K562 (cell line): ENCODE results near the gene RPS6KL1. TPM values are rescaled to one million over a fixed set of nuclear protein-coding genes. Genes with fewer than 3 reads are reported as not detected.

Experiments used
- CBFA2T3 ChIP-seq: fragments of 450-650 bp; IDR thresholded peaks from 2 replicates; pipeline ENCODE4 v1.6.1; 2017
- EHMT2 ChIP-seq: fragments of 450-650 bp; IDR thresholded peaks from 2 replicates; pipeline ENCODE4 v1.6.1; 2018; ENCODE audit warnings: antibody characterized with exemption
- FOXM1 ChIP-seq, 2 experiments: fragments of 450-650 bp in 1 of 2; sonication (generic) in 1 of 2; formaldehyde crosslinking in 1 of 2; IDR thresholded peaks; 2 replicates each; pipeline versions ENCODE4 v1.6.1 to v1.9.0; 2017 to 2022; ENCODE audit warnings: low read depth in 2 of 2, mild to moderate bottlenecking in 2 of 2, missing genetic modification reagents in 1 of 2, moderate library complexity in 1 of 2
- KLF10 ChIP-seq: fragments of 250-450 bp; sonication (Bioruptor Pico); IDR thresholded peaks from 2 replicates; pipeline ENCODE4 v1.6.1; 2021; ENCODE audit warnings: matching md5 sums
- KLF16 ChIP-seq: IDR thresholded peaks from 2 replicates; pipeline ENCODE4 v1.6.1; 2016; ENCODE audit warnings: antibody characterized with exemption
- OTX1 ChIP-seq: fragments of 450-650 bp; formaldehyde crosslinking; IDR thresholded peaks from 2 replicates; pipeline ENCODE4 v1.4.0; 2022; ENCODE audit warnings: mild to moderate bottlenecking
- POU5F1 ChIP-seq: fragments of 150-350 bp; IDR thresholded peaks from 2 replicates; pipeline ENCODE4 v1.6.1; 2014; ENCODE audit warnings: borderline replicate concordance, low read length, low read depth, mild to moderate bottlenecking; ENCODE audit not compliant: partially characterized antibody
- RREB1 ChIP-seq: fragments of 250-450 bp; sonication (Bioruptor Pico); IDR thresholded peaks from 2 replicates; pipeline ENCODE4 v1.4.0; 2020
- SOX6 ChIP-seq: fragments of 450-650 bp; IDR thresholded peaks from 2 replicates; pipeline ENCODE4 v1.6.1; 2014; ENCODE audit warnings: mild to moderate bottlenecking
- TRIM24 ChIP-seq, 2 experiments: fragments of 450-650 bp; IDR thresholded peaks; 2 replicates each; pipeline ENCODE4 v1.6.1; 2016
- VEZF1 ChIP-seq: fragments of 200-800 bp; sonication (Bioruptor generic); IDR thresholded peaks from 2 replicates; pipeline ENCODE4 v1.6.1; 2017; ENCODE audit warnings: missing genetic modification characterization, missing compliant biosample characterization
- ZFP91 ChIP-seq: sonication (generic); formaldehyde crosslinking; IDR thresholded peaks from 2 replicates; pipeline ENCODE4 v1.8.0; 2022; ENCODE audit warnings: mild to moderate bottlenecking, missing genetic modification reagents
- ZNF655 ChIP-seq: fragments of 250-450 bp; sonication (Bioruptor Pico); IDR thresholded peaks from 2 replicates; pipeline ENCODE4 v1.5.0; 2021
- ZNF740 ChIP-seq, 3 experiments: fragments of 200-800 bp in 1 of 3; sonication (Bioruptor generic) in 1 of 3; sonication (generic) in 1 of 3; formaldehyde crosslinking in 1 of 3; IDR thresholded peaks; 2 replicates each; pipeline versions ENCODE4 v1.6.1 to v1.8.0; 2016 to 2022; ENCODE audit warnings: mild to moderate bottlenecking in 2 of 3, missing compliant biosample characterization in 2 of 3, missing genetic modification characterization in 2 of 3, missing genetic modification reagents in 1 of 3
- polyA plus RNA-seq, 8 experiments: library from polyadenylated mRNA; depleted of rRNA in 4 of 8; stranded (reverse) in 5 of 8; unstranded in 3 of 8; fragments of >200 nt; fragmentation: Nextera tagmentation in 2 of 8; fragmentation: Illumina TruSeq in 1 of 8; extraction: Ambion mirVana in 2 of 8; extraction: Trizol in 1 of 8; gene quantifications; 2 replicates each; pipeline versions ENCODE4 v1.2.1 to v1.2.3, GENCODE V29; 2011 to 2014; ENCODE audit warnings: inconsistent platforms in 1 of 8, missing spikeins in 1 of 8
- total RNA-seq, 7 experiments: library from RNA; depleted of rRNA in 6 of 7; stranded (reverse); fragments of >200 nt in 6 of 7; fragmentation: Illumina TruSeq in 2 of 7; extraction: Trizol in 2 of 7; gene quantifications; 2 replicates each; pipeline versions ENCODE4 v1.2.1 to v1.2.3, GENCODE V29; 2011 to 2021; ENCODE audit warnings: low replicate concordance in 1 of 7

The RPS6KL1 gene
- total and polyA plus RNA-seq, 9 of the 15 experiments (the other 6 are each of a cell fraction or from before 2014, with no cell fraction given): 0.91 to 15.5 (median 8.1) TPM

- no peak for TF ChIP-seq POU5F1
- TF ChIP-seq RREB1: no peak
- peak; percentile 36 for TF ChIP-seq EHMT2
- TF ChIP-seq VEZF1: 0 out of 2 replicates have a peak, but pooled peaks have one; percentile 10
- TF ChIP-seq KLF10: no peak
- TF ChIP-seq SOX6: peak; percentile 78
- no peak for TF ChIP-seq ZNF740 (CRISPR knock-in tag; IDR thresholded peaks at IDR 0.05)
- TF ChIP-seq ZNF740 (tag; IDR thresholded peaks at IDR 0.05): no peak
- TF ChIP-seq TRIM24 (IDR thresholded peaks at IDR 0.05): peak; percentile 62 to 80
- TF ChIP-seq KLF16: peak; percentile 65; the same call in 1 of the 2 replicates
- TF ChIP-seq ZNF655 (CRISPR knock-in tag): no peak
- peak; percentile 78 for TF ChIP-seq FOXM1 (IDR thresholded peaks at IDR 0.05; ENCODE audit: low read depth)
- no peak for TF ChIP-seq FOXM1 (CRISPR knock-in tag; IDR thresholded peaks at IDR 0.05; ENCODE audit: low read depth)
- TF ChIP-seq CBFA2T3: peak; percentile 94
- no peak for TF ChIP-seq ZFP91 (CRISPR knock-in tag)
- no peak for TF ChIP-seq OTX1 (CRISPR knock-in tag)
These were observed 4.2 kb upstream of the RPS6KL1 start (continued) for GRCh38 chr14:74927225-74927624.
